Activated naive CD8-positive, alpha-beta T cell (primary cell): Measurements from ENCODE around the gene SNX10.

Experiments used
- H3K27ac Mint-ChIP-seq: one replicate; pipeline ENCODE4 v1.8.0; 2021; ENCODE audit warnings: mixed read lengths
- H3K27me3 Mint-ChIP-seq: one replicate; pipeline ENCODE4 v1.8.0; 2021; ENCODE audit warnings: mixed read lengths
- H3K36me3 Mint-ChIP-seq: one replicate; pipeline ENCODE4 v1.8.0; 2021; ENCODE audit warnings: mixed read lengths
- H3K4me1 Mint-ChIP-seq: one replicate; pipeline ENCODE4 v1.8.0; 2021; ENCODE audit warnings: low read depth, mixed read lengths
- H3K4me3 Mint-ChIP-seq: one replicate; pipeline ENCODE4 v1.8.0; 2021; ENCODE audit warnings: mild to moderate bottlenecking, mixed read lengths
- H3K9me3 Mint-ChIP-seq: one replicate; pipeline ENCODE4 v1.8.0; 2021; ENCODE audit warnings: low read depth, mixed read lengths

SNX10 gene

GRCh38 chr7:26381476-26382353 is 90.1 kb downstream of the SNX10 start:
- peaks cover 27% of the 10 kb centered on the region for H3K27me3 Mint-ChIP-seq
- no peak overlapping the region for H3K27ac Mint-ChIP-seq
- peaks cover 3% of the 10 kb centered on the region for H3K4me1 Mint-ChIP-seq
- no peak overlapping the region for H3K4me3 Mint-ChIP-seq
- H3K9me3 Mint-ChIP-seq = no peaks in the 10 kb centered on the region
- peaks cover 2% of the 10 kb centered on the region for H3K36me3 Mint-ChIP-seq

DNA sequence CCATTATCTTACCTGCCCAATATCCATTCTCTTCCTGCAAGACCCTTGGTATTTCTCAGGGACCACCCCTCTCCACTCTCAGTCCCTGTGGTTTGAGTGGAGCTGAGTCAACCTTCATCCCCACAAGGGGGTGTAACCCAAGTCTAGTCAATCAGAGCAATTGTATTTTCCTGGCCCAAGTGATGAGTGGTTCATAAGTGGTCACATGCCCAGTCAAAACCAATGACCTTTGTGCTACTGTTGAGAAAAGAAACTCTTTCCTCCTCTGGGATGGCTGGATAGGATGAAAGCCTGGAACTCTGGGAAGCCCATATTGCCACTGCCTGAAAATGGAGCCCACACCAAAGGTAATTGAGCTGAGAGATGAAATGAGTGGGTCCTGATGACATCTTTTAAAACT is 93.6 kb downstream of the SNX10 start:
- peaks cover 2% of the 10 kb centered on the region for H3K36me3 Mint-ChIP-seq
- no peaks in the 10 kb centered on the region for H3K9me3 Mint-ChIP-seq
- H3K4me3 Mint-ChIP-seq = no peak overlapping the region
- no peak overlapping the region for H3K27ac Mint-ChIP-seq
- no peaks in the 10 kb centered on the region for H3K4me1 Mint-ChIP-seq
- peaks cover 23% of the 10 kb centered on the region for H3K27me3 Mint-ChIP-seq

DNA sequence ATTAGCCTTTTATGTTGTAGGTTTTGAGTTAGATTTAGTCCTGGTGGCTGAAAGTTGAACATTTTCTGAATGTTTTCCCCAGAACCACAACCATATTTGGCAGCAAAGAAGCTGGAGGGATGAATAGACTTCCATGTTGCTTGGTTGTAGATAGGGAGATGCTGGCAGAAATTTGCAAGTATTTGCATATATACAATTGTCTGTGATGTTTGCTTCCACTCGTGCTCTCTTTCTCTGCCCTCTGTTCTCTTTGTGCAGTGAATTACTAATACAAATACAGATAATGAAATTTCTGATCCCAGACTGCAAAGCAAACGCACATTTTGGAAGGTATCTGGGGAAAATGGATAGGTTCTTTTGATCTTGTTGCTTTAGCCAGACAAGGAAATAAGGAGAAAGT is 96.1 kb downstream of the SNX10 start:
- H3K9me3 Mint-ChIP-seq = no peaks in the 10 kb centered on the region
- peaks cover 22% of the 10 kb centered on the region for H3K27me3 Mint-ChIP-seq
- H3K36me3 Mint-ChIP-seq = peaks cover 2% of the 10 kb centered on the region
- H3K27ac Mint-ChIP-seq = no peak overlapping the region
- H3K4me1 Mint-ChIP-seq = no peaks in the 10 kb centered on the region
- no peak overlapping the region for H3K4me3 Mint-ChIP-seq

GRCh38 chr7:26388256-26388655 is 96.6 kb downstream of the SNX10 start:
- H3K36me3 Mint-ChIP-seq = peaks cover 2% of the 10 kb centered on the region
- H3K27me3 Mint-ChIP-seq = peaks cover 24% of the 10 kb centered on the region
- H3K4me1 Mint-ChIP-seq = no peaks in the 10 kb centered on the region
- H3K4me3 Mint-ChIP-seq = no peak overlapping the region
- no peaks in the 10 kb centered on the region for H3K9me3 Mint-ChIP-seq
- no peak overlapping the region for H3K27ac Mint-ChIP-seq

- no peaks in the 10 kb centered on the region for H3K9me3 Mint-ChIP-seq
- no peak overlapping the region for H3K4me3 Mint-ChIP-seq
- H3K27ac Mint-ChIP-seq = no peak overlapping the region
- no peaks in the 10 kb centered on the region for H3K36me3 Mint-ChIP-seq
- peaks cover 26% of the 10 kb centered on the region for H3K27me3 Mint-ChIP-seq
- H3K4me1 Mint-ChIP-seq = no peaks in the 10 kb centered on the region
These were observed 98.4 kb downstream of the SNX10 start for GRCh38 chr7:26390016-26390415.

DNA sequence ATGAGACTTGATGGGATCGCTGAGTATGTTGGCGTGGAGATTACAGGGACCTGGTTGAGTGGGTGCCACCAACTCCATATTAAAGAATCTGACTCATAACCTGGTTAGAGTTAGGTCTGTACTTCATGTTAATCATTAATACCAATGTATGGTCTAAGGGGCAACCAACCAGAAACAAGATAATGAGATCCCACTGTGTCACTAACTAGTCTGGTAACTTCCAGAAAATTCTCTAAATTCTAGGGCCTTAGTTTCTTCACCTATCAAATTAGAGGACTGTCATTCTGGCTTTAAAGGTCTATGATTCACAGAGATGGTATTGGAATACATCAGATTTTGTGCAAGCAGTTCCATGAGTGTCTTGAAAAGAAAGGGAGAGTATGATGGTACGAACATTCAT is 102.2 kb downstream of the SNX10 start:
- Mint-ChIP-seq H3K4me1 (peaks cover 6% of the 10 kb centered on the region), H3K27ac (no peak overlapping the region), H3K27me3 (peaks cover 39% of the 10 kb centered on the region), H3K9me3 (no peaks in the 10 kb centered on the region), H3K4me3 (no peak overlapping the region), H3K36me3 (no peaks in the 10 kb centered on the region)

DNA sequence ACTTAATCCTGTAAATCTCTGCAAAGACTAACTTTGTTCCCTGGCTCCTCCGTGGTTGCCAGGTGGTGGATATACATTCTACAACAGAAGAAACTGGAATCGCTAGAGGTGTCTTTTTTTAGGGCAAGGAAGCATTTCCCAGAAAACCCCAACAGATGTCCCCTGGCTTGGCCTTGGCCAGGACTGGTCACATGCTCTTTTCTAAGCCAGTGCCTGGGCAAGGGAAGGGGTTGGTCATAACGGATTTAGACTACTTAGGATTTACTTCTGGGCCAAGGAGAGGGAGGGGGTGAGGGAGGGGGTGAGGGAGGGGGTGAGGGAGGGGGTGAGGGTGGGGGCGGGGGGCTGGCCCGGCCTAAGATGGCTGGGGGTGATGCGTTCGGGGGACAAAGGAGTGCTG is 105.7 kb downstream of the SNX10 start:
- peaks cover 45% of the 10 kb centered on the region for H3K27me3 Mint-ChIP-seq
- peak overlapping the region; percentile 82 for H3K4me3 Mint-ChIP-seq
- H3K36me3 Mint-ChIP-seq = no peaks in the 10 kb centered on the region
- H3K4me1 Mint-ChIP-seq = peaks cover 10% of the 10 kb centered on the region
- H3K9me3 Mint-ChIP-seq = no peaks in the 10 kb centered on the region
- H3K27ac Mint-ChIP-seq = no peak overlapping the region

- Mint-ChIP-seq H3K36me3 (no peaks in the 10 kb centered on the region), H3K27ac (no peak overlapping the region), H3K4me3 (peak overlapping the region; percentile 82), H3K4me1 (peaks cover 10% of the 10 kb centered on the region), H3K9me3 (no peaks in the 10 kb centered on the region), H3K27me3 (peaks cover 45% of the 10 kb centered on the region)
These were observed 106.2 kb downstream of the SNX10 start for GRCh38 chr7:26397796-26398426.

DNA sequence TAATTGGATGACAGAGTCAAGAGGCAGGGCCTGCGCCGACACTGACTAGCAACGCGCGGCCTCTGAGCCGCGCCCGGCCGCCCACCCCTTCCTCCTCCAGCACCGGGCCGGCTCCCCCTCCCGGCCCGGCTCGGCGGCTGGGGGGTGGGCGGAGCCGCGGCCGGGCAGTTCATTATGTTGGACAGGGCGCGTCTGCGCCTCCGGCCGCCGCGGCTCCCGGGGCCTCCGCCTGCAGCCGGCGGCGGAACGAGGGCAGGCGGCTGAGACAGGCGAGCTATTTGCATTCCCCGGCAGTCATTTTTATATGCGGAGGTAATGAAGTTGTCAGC is 106.7 kb downstream of the SNX10 start:
- Mint-ChIP-seq H3K36me3 (no peaks in the 10 kb centered on the region), H3K9me3 (no peaks in the 10 kb centered on the region), H3K4me1 (peaks cover 10% of the 10 kb centered on the region), H3K27me3 (peaks cover 42% of the 10 kb centered on the region), H3K4me3 (peak overlapping the region; percentile 82), H3K27ac (no peak overlapping the region)

GRCh38 chr7:26398756-26399509 is 107.3 kb downstream of the SNX10 start:
- Mint-ChIP-seq H3K9me3 (no peaks in the 10 kb centered on the region), H3K4me3 (peak overlapping the region; percentile 91), H3K27ac (no peak overlapping the region), H3K27me3 (peaks cover 45% of the 10 kb centered on the region), H3K4me1 (peaks cover 10% of the 10 kb centered on the region), H3K36me3 (no peaks in the 10 kb centered on the region)

DNA sequence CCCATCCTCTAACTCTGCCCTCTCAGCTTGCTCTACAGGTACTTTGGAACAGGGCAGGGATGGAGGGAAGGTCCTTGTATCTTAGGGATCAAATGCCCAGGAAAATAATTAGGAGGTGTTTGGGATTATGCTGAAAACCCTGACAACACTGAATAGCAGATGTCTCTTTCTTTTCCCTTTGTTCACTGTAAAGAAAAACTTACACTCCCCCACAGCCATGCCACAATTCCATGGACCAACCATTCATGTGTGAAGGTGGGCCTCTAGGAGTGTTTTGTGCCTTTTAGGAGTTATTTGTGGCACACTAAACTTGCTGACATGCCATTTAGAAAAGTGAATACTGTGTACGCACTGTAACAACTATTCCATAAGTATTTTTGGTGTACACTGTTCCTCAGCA is 108.1 kb downstream of the SNX10 start:
- peak overlapping the region; percentile 91 for H3K4me3 Mint-ChIP-seq
- H3K27ac Mint-ChIP-seq = no peak overlapping the region
- peaks cover 42% of the 10 kb centered on the region for H3K27me3 Mint-ChIP-seq
- peaks cover 10% of the 10 kb centered on the region for H3K4me1 Mint-ChIP-seq
- H3K9me3 Mint-ChIP-seq = no peaks in the 10 kb centered on the region
- H3K36me3 Mint-ChIP-seq = no peaks in the 10 kb centered on the region

DNA sequence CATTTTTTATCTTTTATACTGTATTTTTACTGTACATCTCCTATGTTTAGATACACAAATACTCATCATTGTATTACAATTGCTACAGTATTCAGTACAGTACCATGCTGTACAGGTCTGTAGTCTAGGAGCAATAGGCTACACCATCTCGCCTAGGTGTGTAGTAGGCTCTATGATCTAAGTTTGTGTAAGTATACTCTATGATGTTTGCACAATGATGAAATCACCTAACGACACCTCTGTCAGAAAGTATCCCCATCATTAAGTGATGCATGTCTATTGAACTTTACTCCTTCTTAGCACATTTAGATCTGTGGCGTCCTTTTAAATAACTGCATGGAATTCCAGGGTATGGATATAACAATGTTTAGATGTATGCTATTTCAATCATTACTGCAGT is 112.0 kb downstream of the SNX10 start:
- Mint-ChIP-seq H3K4me3 (no peak overlapping the region), H3K4me1 (peaks cover 5% of the 10 kb centered on the region), H3K9me3 (peaks cover 9% of the 10 kb centered on the region), H3K27me3 (peaks cover 23% of the 10 kb centered on the region), H3K36me3 (no peaks in the 10 kb centered on the region), H3K27ac (no peak overlapping the region)

DNA sequence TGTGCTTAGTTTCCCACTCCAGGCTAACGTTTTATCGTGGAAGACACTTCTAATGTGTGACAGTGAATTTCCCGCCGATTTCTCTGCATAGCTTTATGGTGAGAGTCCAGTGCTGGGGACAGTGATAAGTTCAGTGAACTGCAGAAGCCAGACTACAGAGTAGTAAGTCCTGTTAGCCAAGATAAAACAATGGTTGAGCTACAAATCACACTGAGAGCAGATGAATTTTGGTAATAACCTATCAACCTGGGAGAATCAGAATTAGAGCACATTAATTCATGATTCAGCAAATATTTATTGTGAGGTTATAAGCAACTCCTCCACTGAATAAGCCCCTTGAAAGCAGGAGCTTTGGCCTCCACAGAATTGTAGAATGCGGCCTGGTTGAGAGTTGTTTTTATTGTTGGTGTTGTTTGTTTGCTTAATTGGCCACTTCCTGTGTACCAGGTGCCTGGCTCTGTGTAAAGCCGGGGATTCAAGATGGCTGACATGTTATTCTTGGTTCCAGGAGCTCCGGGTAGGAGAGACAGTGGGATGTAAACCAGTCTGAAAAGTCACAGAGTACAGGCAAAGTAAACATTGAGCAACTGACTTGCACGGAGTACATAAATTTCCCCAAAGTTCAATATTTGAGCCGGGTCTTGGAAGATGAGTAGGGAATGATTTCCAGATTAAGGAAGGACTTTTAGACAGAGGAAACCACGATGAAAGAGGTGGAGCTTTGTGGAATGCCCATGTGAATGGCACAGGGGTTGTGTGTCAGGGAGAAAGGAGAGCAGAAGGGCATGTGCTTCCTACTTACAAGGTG is 112.7 kb downstream of the SNX10 start:
- H3K4me3 Mint-ChIP-seq = no peak overlapping the region
- peaks cover 9% of the 10 kb centered on the region for H3K9me3 Mint-ChIP-seq
- peaks cover 16% of the 10 kb centered on the region for H3K27me3 Mint-ChIP-seq
- H3K27ac Mint-ChIP-seq = no peak overlapping the region
- H3K36me3 Mint-ChIP-seq = no peaks in the 10 kb centered on the region
- no peaks in the 10 kb centered on the region for H3K4me1 Mint-ChIP-seq

DNA sequence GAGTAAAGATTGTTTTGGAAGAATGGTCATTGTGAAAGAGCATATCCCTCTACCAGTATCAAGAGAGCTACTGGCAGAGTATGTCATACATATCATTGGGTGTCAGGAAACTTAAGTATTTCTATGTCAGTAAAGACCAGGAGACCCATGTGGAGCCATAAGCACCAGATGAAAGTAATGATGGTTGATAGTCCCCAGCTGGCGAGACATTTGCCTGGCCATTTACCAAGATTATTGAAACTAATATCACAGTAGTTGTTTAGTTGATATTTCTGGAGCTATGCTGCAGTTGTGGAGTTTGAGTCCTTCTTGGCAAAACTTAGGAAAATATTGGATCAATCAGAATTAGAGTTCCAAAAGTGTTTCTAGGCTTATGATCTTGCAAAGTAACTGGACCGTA is 114.8 kb downstream of the SNX10 start:
- H3K4me1 Mint-ChIP-seq = no peaks in the 10 kb centered on the region
- H3K4me3 Mint-ChIP-seq = no peak overlapping the region
- peaks cover 9% of the 10 kb centered on the region for H3K9me3 Mint-ChIP-seq
- no peaks in the 10 kb centered on the region for H3K36me3 Mint-ChIP-seq
- H3K27ac Mint-ChIP-seq = no peak overlapping the region
- H3K27me3 Mint-ChIP-seq = peaks cover 9% of the 10 kb centered on the region
